GM12801 (cell line): ENCODE measurements around the gene DSG2.

Source experiments
- CTCF ChIP-seq: IDR thresholded peaks from one replicate; pipeline ENCODE4 v1.5.1; 2011; ENCODE audit warnings: control low read depth; ENCODE audit not compliant: insufficient read length; ENCODE audit errors: extremely low read depth

DSG2 gene

DNA sequence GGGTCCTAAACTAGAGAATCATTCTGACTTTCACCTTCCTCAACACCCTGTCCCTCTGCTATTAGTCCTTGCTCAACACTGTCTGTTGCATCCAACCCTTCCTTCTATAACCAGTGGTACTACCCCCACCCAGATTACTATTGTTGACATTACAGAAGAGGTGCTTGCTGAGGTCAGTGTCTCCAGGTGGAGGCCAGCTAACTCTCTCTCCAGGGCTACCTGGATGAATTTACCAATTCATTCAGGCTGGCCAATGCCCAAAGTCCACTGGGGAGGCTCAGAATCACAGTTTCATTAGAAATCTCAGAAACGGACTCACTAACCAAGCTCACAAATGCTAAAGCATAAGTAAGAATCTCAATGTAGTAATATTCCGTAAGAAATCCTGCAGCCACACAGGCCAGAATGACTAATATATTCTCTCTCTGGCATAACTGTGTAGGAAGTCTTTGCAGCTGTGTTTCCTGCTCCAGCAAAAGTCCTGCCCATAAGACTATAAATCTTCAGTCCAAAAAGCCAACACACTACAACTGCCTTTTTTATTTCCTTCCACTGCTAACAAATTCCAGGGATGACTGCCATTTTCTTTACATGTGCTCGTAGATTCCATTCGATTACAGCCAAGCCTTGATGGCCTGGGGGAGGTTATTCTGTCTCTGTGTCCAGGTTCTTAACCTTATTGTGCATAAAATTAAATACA, 83.7 kb downstream of the DSG2 start:
- TF ChIP-seq CTCF = no peak

- no peak for TF ChIP-seq CTCF
These were observed 85.3 kb downstream of the DSG2 start for GRCh38 chr18:31583185-31583854.

- no peak for TF ChIP-seq CTCF
These were observed 88.0 kb downstream of the DSG2 start for GRCh38 chr18:31585991-31586390.

GRCh38 chr18:31586616-31587015, 88.6 kb downstream of the DSG2 start:
- TF ChIP-seq CTCF = no peak

DNA sequence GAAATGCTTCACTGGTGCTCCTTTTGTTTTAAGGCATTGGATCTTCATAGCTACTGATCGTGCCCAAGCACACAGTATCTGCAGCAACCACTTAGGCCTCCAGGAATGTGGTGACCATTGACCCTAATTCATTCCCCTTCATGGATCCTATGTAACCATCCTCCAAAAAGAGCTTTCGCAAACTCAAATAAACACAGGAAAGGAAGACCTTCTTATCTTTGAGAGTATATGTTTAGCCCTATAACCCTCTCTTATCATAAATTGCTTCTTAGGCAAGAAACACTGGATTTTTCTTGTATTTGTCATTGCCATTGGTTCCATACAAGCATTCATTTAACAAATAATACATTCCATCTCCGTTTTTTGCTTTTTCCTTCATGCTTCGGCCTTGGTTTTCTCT, 89.6 kb downstream of the DSG2 start:
- no peak for TF ChIP-seq CTCF

DNA sequence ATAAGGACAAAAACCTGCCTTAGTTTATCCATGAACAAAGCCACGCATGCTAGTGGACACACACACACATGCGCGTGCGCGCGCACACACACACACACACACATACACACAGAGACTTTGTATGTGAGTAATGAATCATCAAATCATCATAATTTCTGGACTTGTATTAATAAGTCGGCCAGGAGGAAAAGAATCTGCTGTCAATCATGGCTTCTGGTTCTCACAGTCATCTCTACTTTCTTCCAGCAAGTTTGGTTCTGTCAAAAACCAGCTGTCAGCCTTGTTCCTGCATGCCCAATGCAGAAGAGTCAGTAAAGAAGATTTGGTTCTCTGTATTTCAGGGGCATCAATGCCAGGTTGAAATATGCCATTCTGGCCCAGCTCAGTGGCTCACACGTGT, 92.6 kb downstream of the DSG2 start:
- no peak for TF ChIP-seq CTCF

DNA sequence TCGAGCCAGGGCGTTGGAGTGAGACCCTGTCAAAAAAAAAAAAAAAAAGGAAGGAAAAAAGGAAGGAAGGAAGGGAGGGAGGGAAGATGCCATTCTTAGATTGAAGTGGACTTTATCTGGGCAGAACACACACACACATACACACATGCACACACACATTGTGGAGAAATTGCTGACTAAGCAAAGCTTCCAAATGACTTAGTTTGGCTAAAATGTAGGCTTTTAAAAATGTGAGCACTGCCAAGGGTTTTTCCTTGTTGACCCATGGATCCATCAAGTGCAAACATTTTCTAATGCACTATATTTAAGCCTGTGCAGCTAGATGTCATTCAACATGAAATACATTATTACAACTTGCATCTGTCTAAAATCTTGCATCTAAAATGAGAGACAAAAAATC, 93.1 kb downstream of the DSG2 start:
- TF ChIP-seq CTCF = no peak
